H9 (cell line): Measurements from ENCODE around the gene RHBDD1. TPM values are rescaled to one million over a fixed set of nuclear protein-coding genes. Genes with fewer than 3 reads are reported as not detected.

Experiments
- DNase-seq: peaks from one replicate; pipeline ENCODE4 v3.0.0-alpha.2; 2017
- H2AFZ ChIP-seq: one replicate; pipeline ENCODE4 v1.6.1; 2013; ENCODE audit warnings: mild to moderate bottlenecking, low read length, control low read depth, moderate library complexity
- H2AK5ac ChIP-seq: 2 replicates; pipeline ENCODE4 v1.6.1; 2013; ENCODE audit warnings: low read length, control low read depth, mixed read lengths; ENCODE audit not compliant: insufficient read length
- H2BK120ac ChIP-seq: one replicate; pipeline ENCODE4 v1.6.1; 2013; ENCODE audit warnings: low read depth, mild to moderate bottlenecking, low read length, control low read depth, inconsistent platforms; ENCODE audit not compliant: poor library complexity, severe bottlenecking
- H2BK12ac ChIP-seq: 2 replicates; pipeline ENCODE4 v1.6.1; 2013; ENCODE audit warnings: low read length, control low read depth, mixed read lengths, low read depth; ENCODE audit not compliant: insufficient read length
- H2BK15ac ChIP-seq: 2 replicates; pipeline ENCODE4 v1.6.1; 2013; ENCODE audit warnings: low read depth, low read length, control low read depth
- H2BK20ac ChIP-seq: one replicate; pipeline ENCODE4 v1.6.1; 2013; ENCODE audit warnings: low read depth, mild to moderate bottlenecking, low read length, control low read depth, inconsistent platforms; ENCODE audit not compliant: poor library complexity, severe bottlenecking
- H2BK5ac ChIP-seq: 2 replicates; pipeline ENCODE4 v1.6.1; 2013; ENCODE audit warnings: low read length, control low read depth, mixed read lengths; ENCODE audit not compliant: insufficient read length
- H3K14ac ChIP-seq: 2 replicates; pipeline ENCODE4 v1.6.1; 2013; ENCODE audit warnings: low read length, control low read depth; ENCODE audit not compliant: insufficient read depth
- H3K18ac ChIP-seq: 2 replicates; pipeline ENCODE4 v1.6.1; 2013; ENCODE audit warnings: low read depth, mild to moderate bottlenecking, mixed read lengths, low read length, control low read depth; ENCODE audit not compliant: insufficient read length
- H3K23ac ChIP-seq: 2 replicates; pipeline ENCODE4 v1.6.1; 2013; ENCODE audit warnings: low read length, control low read depth, mixed read lengths, low read depth; ENCODE audit not compliant: insufficient read length
- H3K23me2 ChIP-seq: 2 replicates; pipeline ENCODE4 v1.6.1; 2013; ENCODE audit warnings: low read depth, mild to moderate bottlenecking, mixed read lengths, low read length, control low read depth; ENCODE audit not compliant: insufficient read length, poor library complexity, severe bottlenecking
- H3K27ac ChIP-seq: 2 replicates; pipeline ENCODE4 v1.5.1; 2013; ENCODE audit warnings: low read length, control low read depth, mixed read lengths, low read depth; ENCODE audit not compliant: insufficient read length
- H3K27me3 ChIP-seq: 2 replicates; pipeline ENCODE4 v1.6.1; 2013; ENCODE audit warnings: low read length, control low read depth, inconsistent platforms; ENCODE audit not compliant: insufficient read depth
- H3K4ac ChIP-seq: 2 replicates; pipeline ENCODE4 v1.6.1; 2013; ENCODE audit warnings: low read depth, mild to moderate bottlenecking, control low read depth, inconsistent platforms, low read length, moderate library complexity
- H3K4me1 ChIP-seq: 2 replicates; pipeline ENCODE4 v1.6.1; 2013; ENCODE audit warnings: low read length, control low read depth, inconsistent platforms; ENCODE audit not compliant: insufficient read depth
- H3K4me2 ChIP-seq: 2 replicates; pipeline ENCODE4 v1.6.1; 2013; ENCODE audit warnings: low read length, control low read depth, mixed read lengths; ENCODE audit not compliant: insufficient read length, insufficient read depth
- H3K56ac ChIP-seq: 2 replicates; pipeline ENCODE4 v1.6.1; 2013; ENCODE audit warnings: low read depth, mild to moderate bottlenecking, mixed read lengths, low read length, control low read depth; ENCODE audit not compliant: insufficient read length
- H3K79me1 ChIP-seq: 2 replicates; pipeline ENCODE4 v1.6.1; 2013; ENCODE audit warnings: low read depth, mild to moderate bottlenecking, moderate library complexity, low read length, control low read depth, inconsistent platforms; ENCODE audit not compliant: insufficient read depth, poor library complexity, severe bottlenecking
- H3K79me2 ChIP-seq: 2 replicates; pipeline ENCODE4 v1.6.1; 2013; ENCODE audit warnings: low read length, control low read depth, inconsistent platforms; ENCODE audit not compliant: insufficient read depth
- H3K9ac ChIP-seq: 2 replicates; pipeline ENCODE4 v1.6.1; 2013; ENCODE audit warnings: low read length, control low read depth, mixed read lengths; ENCODE audit not compliant: insufficient read length; ENCODE audit errors: extremely low read depth
- H3K9me3 ChIP-seq: one replicate; pipeline ENCODE4 v1.6.1; 2013; ENCODE audit warnings: low read depth, low read length, inconsistent platforms; ENCODE audit not compliant: control insufficient read depth
- H3T11ph ChIP-seq: one replicate; pipeline ENCODE4 v1.6.1; 2013; ENCODE audit warnings: mild to moderate bottlenecking, low read length, control low read depth, inconsistent platforms
- H4K20me1 ChIP-seq: one replicate; pipeline ENCODE4 v1.6.1; 2013; ENCODE audit not compliant: control insufficient read depth, insufficient read length, insufficient read depth
- H4K5ac ChIP-seq: 2 replicates; pipeline ENCODE4 v1.6.1; 2013; ENCODE audit warnings: low read depth, mild to moderate bottlenecking, mixed read lengths, low read length, control low read depth; ENCODE audit not compliant: insufficient read length
- H4K8ac ChIP-seq: replicated peaks from 2 replicates; pipeline ENCODE4 v1.6.1; 2013; ENCODE audit warnings: low read length, control low read depth, mixed read lengths, low read depth; ENCODE audit not compliant: insufficient read length
- H4K91ac ChIP-seq: 2 replicates; pipeline ENCODE4 v1.6.1; 2013; ENCODE audit warnings: low read depth, mild to moderate bottlenecking, moderate library complexity, mixed read lengths, low read length, control low read depth; ENCODE audit not compliant: insufficient read length
- H3K27ac Mint-ChIP-seq, 3 experiments: 2 replicates in 2 of 3; 3 replicates in 1 of 3; pipeline ENCODE4 v1.8.0; 2020 to 2021; ENCODE audit warnings: mixed read lengths in 3 of 3, mild to moderate bottlenecking in 1 of 3, moderate library complexity in 1 of 3
- H3K27me3 Mint-ChIP-seq: 2 replicates; pipeline ENCODE4 v1.8.0; 2021; ENCODE audit warnings: low read depth, mild to moderate bottlenecking, moderate library complexity, mixed read lengths
- H3K36me3 Mint-ChIP-seq, 3 experiments: 2 replicates in 2 of 3; 3 replicates in 1 of 3; pipeline ENCODE4 v1.8.0; 2020 to 2021; ENCODE audit warnings: low read depth in 3 of 3, mixed read lengths in 3 of 3; ENCODE audit not compliant: insufficient read depth in 1 of 3
- H3K4me1 Mint-ChIP-seq, 2 experiments: 2 replicates each; pipeline ENCODE4 v1.8.0; 2020; ENCODE audit warnings: mixed read lengths in 2 of 2
- H3K4me3 Mint-ChIP-seq, 2 experiments: 2 replicates in 1 of 2; 3 replicates in 1 of 2; pipeline ENCODE4 v1.8.0; 2020 to 2021; ENCODE audit warnings: mild to moderate bottlenecking in 2 of 2, mixed read lengths in 2 of 2, moderate library complexity in 1 of 2
- H3K9me3 Mint-ChIP-seq, 2 experiments: 2 replicates in 1 of 2; 3 replicates in 1 of 2; pipeline ENCODE4 v1.8.0; 2020; ENCODE audit warnings: mild to moderate bottlenecking in 2 of 2, mixed read lengths in 2 of 2, moderate library complexity in 1 of 2
- WGBS: extraction: QIAGEN DNeasy Blood & Tissue Kit; methylation state at CpG from one replicate; pipeline ENCODE4 v1.1.7; 2013; ENCODE audit warnings: missing lambda C conversion rate, low lambda C conversion rate, mixed read lengths; ENCODE audit not compliant: insufficient read length; ENCODE audit errors: extremely low coverage; 5-methylcytosine and 5-hydroxymethylcytosine counted together
- total RNA-seq: library from RNA; stranded (reverse); gene quantifications from 2 replicates; pipeline ENCODE4 v1.2.1, GENCODE V29; 2021
- TF ChIP-seq, protein P1 (sequence below): fragments of 200-600 bp; sonication (generic); conservative IDR thresholded peaks from 3 replicates; pipeline ENCODE4 v1.8.0; 2021; ENCODE audit warnings: antibody characterized with exemption, mild to moderate bottlenecking

RHBDD1 gene
- total RNA-seq, 1 experiment from 2014 or later: 24.9 TPM

DNA sequence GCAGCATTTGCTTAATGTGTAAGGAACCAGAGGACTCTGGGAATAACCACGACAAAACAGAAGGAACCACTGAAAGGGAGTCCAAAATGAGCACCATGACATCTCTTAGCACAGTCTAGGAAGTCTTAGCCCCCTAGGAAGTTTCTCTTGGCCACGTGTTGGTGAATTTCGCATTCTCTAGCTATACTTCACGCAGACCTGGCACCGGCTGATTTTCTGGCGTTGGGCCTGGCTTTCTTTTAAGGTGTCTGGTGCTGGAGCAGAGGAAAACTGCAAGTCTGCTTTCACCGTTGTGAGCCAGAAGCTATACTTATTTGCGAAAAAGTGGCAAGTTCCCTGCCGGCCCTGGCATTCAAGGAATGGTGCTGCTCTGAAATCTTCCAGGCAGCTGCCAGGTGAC lies 171.3 kb downstream of the RHBDD1 start:
- H4K8ac ChIP-seq: no peak overlapping the region
- no peak overlapping the region for H3K4me2 ChIP-seq
- no peaks in the 10 kb centered on the region for H3K9me3 ChIP-seq
- no peaks in the 10 kb centered on the region; a peak in 1 of 5 replicates for H3K9me3 Mint-ChIP-seq
- H3K4me3 Mint-ChIP-seq: no peak overlapping the region
- H2BK12ac ChIP-seq: no peak overlapping the region
- H2BK120ac ChIP-seq: no peak overlapping the region
- H4K20me1 ChIP-seq: no peaks in the 10 kb centered on the region
- no peak overlapping the region for H2BK20ac ChIP-seq
- no peaks in the 10 kb centered on the region for H3K27me3 Mint-ChIP-seq
- no peak overlapping the region for H4K5ac ChIP-seq
- peaks cover 0 to 2% (median 0%) of the 10 kb centered on the region in 3 experiments; a peak in 2 of 7 replicates for H3K36me3 Mint-ChIP-seq
- H3K4me1 ChIP-seq: peaks cover 3% of the 10 kb centered on the region; the same call in 1 of the 2 replicates
- H2AK5ac ChIP-seq: no peak overlapping the region
- DNase-seq: no peak
- peak overlapping the region in 1 of 3 experiments; percentile 37; a peak in 1 of 7 replicates for H3K27ac Mint-ChIP-seq
- H4K91ac ChIP-seq: no peak overlapping the region
- H3K27ac ChIP-seq: no peak overlapping the region
- no peak overlapping the region for H3K9ac ChIP-seq
- H3K56ac ChIP-seq: no peak overlapping the region
- peak overlapping the region; percentile 25; the same call in 1 of the 2 replicates for H3K14ac ChIP-seq
- no peaks in the 10 kb centered on the region for H3K79me1 ChIP-seq
- no peaks in the 10 kb centered on the region for H3K27me3 ChIP-seq
- H2BK5ac ChIP-seq: no peak overlapping the region
- no peak overlapping the region for H3T11ph ChIP-seq
- no peak overlapping the region for H3K23ac ChIP-seq
- WGBS: no CpG with 5 or more reads among the region's 9 CpGs
- H3K79me2 ChIP-seq: no peaks in the 10 kb centered on the region
- TF ChIP-seq, protein P1, sequence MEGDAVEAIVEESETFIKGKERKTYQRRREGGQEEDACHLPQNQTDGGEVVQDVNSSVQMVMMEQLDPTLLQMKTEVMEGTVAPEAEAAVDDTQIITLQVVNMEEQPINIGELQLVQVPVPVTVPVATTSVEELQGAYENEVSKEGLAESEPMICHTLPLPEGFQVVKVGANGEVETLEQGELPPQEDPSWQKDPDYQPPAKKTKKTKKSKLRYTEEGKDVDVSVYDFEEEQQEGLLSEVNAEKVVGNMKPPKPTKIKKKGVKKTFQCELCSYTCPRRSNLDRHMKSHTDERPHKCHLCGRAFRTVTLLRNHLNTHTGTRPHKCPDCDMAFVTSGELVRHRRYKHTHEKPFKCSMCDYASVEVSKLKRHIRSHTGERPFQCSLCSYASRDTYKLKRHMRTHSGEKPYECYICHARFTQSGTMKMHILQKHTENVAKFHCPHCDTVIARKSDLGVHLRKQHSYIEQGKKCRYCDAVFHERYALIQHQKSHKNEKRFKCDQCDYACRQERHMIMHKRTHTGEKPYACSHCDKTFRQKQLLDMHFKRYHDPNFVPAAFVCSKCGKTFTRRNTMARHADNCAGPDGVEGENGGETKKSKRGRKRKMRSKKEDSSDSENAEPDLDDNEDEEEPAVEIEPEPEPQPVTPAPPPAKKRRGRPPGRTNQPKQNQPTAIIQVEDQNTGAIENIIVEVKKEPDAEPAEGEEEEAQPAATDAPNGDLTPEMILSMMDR: no peak
- no peak overlapping the region for H2BK15ac ChIP-seq
- H3K18ac ChIP-seq: no peak overlapping the region
- peaks cover 9 to 11% of the 10 kb centered on the region in 2 experiments for H3K4me1 Mint-ChIP-seq
- no peak overlapping the region for H3K4ac ChIP-seq
- no peak overlapping the region for H2AFZ ChIP-seq
- no peaks in the 10 kb centered on the region for H3K23me2 ChIP-seq
